Activated CD4-positive, alpha-beta T cell treated with anti-CD3 and anti-CD28 coated beads for 48 hours (primary cell): ENCODE data around the gene CREB3L2.
"Not testable (repeated sequence)": the region's sequence is repeated elsewhere in the genome, so short reads cannot be mapped to it uniquely, and the experiment has no call there.

Source experiments
- DNase-seq: peaks from one replicate; pipeline ENCODE4 v3.0.0-alpha.2; 2020

Gene CREB3L2

GRCh38 chr7:137865764-137866163 lies 136.1 kb downstream of the CREB3L2 start:
- no peak for DNase-seq

- no peak for DNase-seq
Observed at GRCh38 chr7:137862964-137863363, 138.9 kb downstream of the CREB3L2 start.

- no peak for DNase-seq
Observed at GRCh38 chr7:137862358-137862757, 139.5 kb downstream of the CREB3L2 start.

- no peak for DNase-seq
Observed at GRCh38 chr7:137860542-137860941, 141.3 kb downstream of the CREB3L2 start.

GRCh38 chr7:137853053-137853452 lies 148.8 kb downstream of the CREB3L2 start:
- no peak for DNase-seq

- no peak for DNase-seq
Observed at GRCh38 chr7:137852108-137852507, 149.8 kb downstream of the CREB3L2 start.

- no peak for DNase-seq
Observed at GRCh38 chr7:137850972-137851945, 150.6 kb downstream of the CREB3L2 start.

GRCh38 chr7:137850571-137850970 lies 151.3 kb downstream of the CREB3L2 start:
- DNase-seq = no peak

- no peak for DNase-seq
Observed at GRCh38 chr7:137848095-137848494, 153.8 kb downstream of the CREB3L2 start.

- DNase-seq = no peak
Observed at GRCh38 chr7:137847568-137848050, 154.3 kb downstream of the CREB3L2 start.

- DNase-seq = peak; percentile 6
Observed at GRCh38 chr7:137846827-137847567, 154.9 kb downstream of the CREB3L2 start, which contains the start of gene DGKI. TSS of gene DGKI (minus strand) at chr7:137846974.

GRCh38 chr7:137846549-137846826 lies 155.4 kb downstream of the CREB3L2 start:
- peak; percentile 20 for DNase-seq

- DNase-seq = no peak
Observed at GRCh38 chr7:137844677-137845425, 157.0 kb downstream of the CREB3L2 start.

GRCh38 chr7:137839903-137840779 lies 161.7 kb downstream of the CREB3L2 start:
- DNase-seq = no peak

- no peak for DNase-seq
Observed at GRCh38 chr7:137838706-137839315, 163.1 kb downstream of the CREB3L2 start.

GRCh38 chr7:137836541-137836940 lies 165.3 kb downstream of the CREB3L2 start:
- no peak for DNase-seq

- no peak for DNase-seq
Observed at GRCh38 chr7:137836113-137836509, 165.8 kb downstream of the CREB3L2 start.

GRCh38 chr7:137835486-137836112 lies 166.3 kb downstream of the CREB3L2 start:
- no peak for DNase-seq

- no peak for DNase-seq
Observed at GRCh38 chr7:137834552-137834951, 167.3 kb downstream of the CREB3L2 start.

- not testable (repeated sequence) for DNase-seq
Observed at GRCh38 chr7:137832990-137833389, 168.9 kb downstream of the CREB3L2 start.

GRCh38 chr7:137832382-137832781 lies 169.5 kb downstream of the CREB3L2 start:
- DNase-seq = no peak
